OCI-LY1 (cell line): Measurements from ENCODE around the gene GNG2.

Experiments
- H2AFZ ChIP-seq: fragments of 200-600 bp; sonication (generic), shearing (Covaris generic); 2 replicates; pipeline ENCODE4 v1.6.0; 2014; ENCODE audit warnings: antibody characterized with exemption, mild to moderate bottlenecking, low read length
- H3F3A ChIP-seq: fragments of 200-600 bp; sonication (generic), shearing (Covaris generic); 2 replicates; pipeline ENCODE4 v1.6.0; 2014; ENCODE audit warnings: mild to moderate bottlenecking, antibody characterized with exemption, low read length, moderate library complexity; ENCODE audit not compliant: insufficient read depth
- H3K27ac ChIP-seq: fragments of 200-600 bp; sonication (generic); 2 replicates; pipeline ENCODE4 v1.5.1; 2014; ENCODE audit warnings: low read length, mixed run types, mild to moderate bottlenecking, low read depth; ENCODE audit not compliant: poor library complexity, severe bottlenecking
- H3K27me3 ChIP-seq: fragments of 200-600 bp; sonication (generic); 2 replicates; pipeline ENCODE4 v1.6.0; 2014; ENCODE audit warnings: antibody characterized with exemption, mild to moderate bottlenecking, low read length, moderate library complexity; ENCODE audit not compliant: insufficient read depth
- H3K36me3 ChIP-seq: fragments of 200-600 bp; sonication (generic); 2 replicates; pipeline ENCODE4 v1.6.1; 2014; ENCODE audit warnings: mild to moderate bottlenecking, antibody characterized with exemption, low read length, moderate library complexity, mixed read lengths; ENCODE audit not compliant: insufficient read depth
- H3K4me1 ChIP-seq: fragments of 200-600 bp; sonication (generic); 2 replicates; pipeline ENCODE4 v1.5.1; 2014; ENCODE audit warnings: mild to moderate bottlenecking, low read length, moderate library complexity; ENCODE audit not compliant: insufficient read depth, severe bottlenecking
- H3K4me2 ChIP-seq: fragments of 200-600 bp; sonication (generic), shearing (Covaris generic); 2 replicates; pipeline ENCODE4 v1.6.1; 2014; ENCODE audit warnings: low read length
- H3K4me3 ChIP-seq: fragments of 200-600 bp; sonication (generic); 2 replicates; pipeline ENCODE4 v1.5.1; 2014; ENCODE audit warnings: low read length, low read depth, mild to moderate bottlenecking, mixed read lengths; ENCODE audit not compliant: poor library complexity, severe bottlenecking
- H3K79me2 ChIP-seq: fragments of 200-600 bp; shearing (Covaris generic); 2 replicates; pipeline ENCODE4 v1.6.1; 2016; ENCODE audit warnings: mixed run types, low read length, mixed read lengths; ENCODE audit not compliant: insufficient read depth
- H3K9ac ChIP-seq: fragments of 200-600 bp; sonication (generic), shearing (Covaris generic); 2 replicates; pipeline ENCODE4 v1.6.1; 2014; ENCODE audit warnings: mild to moderate bottlenecking, low read length, mixed read lengths
- H3K9me2 ChIP-seq: fragments of 200-600 bp; sonication (generic), shearing (Covaris generic); 2 replicates; pipeline ENCODE4 v1.6.1; 2014; ENCODE audit warnings: low read depth, mild to moderate bottlenecking, low read length, mixed read lengths
- H3K9me3 ChIP-seq: fragments of 200-600 bp; shearing (Covaris generic); 2 replicates; pipeline ENCODE4 v1.6.1; 2014; ENCODE audit warnings: low read length, mixed read lengths
- H4K20me1 ChIP-seq: fragments of 200-600 bp; sonication (generic), shearing (Covaris generic); 2 replicates; pipeline ENCODE4 v1.6.0; 2016; ENCODE audit warnings: mild to moderate bottlenecking, low read length; ENCODE audit not compliant: insufficient read depth
- EZH2 ChIP-seq: fragments of 200-600 bp; sonication (generic), shearing (Covaris generic); IDR thresholded peaks from 2 replicates; pipeline ENCODE4 v1.8.0; 2017; ENCODE audit warnings: borderline replicate concordance, mixed run types, mild to moderate bottlenecking, antibody characterized with exemption, low read length, moderate library complexity, mixed read lengths
- TF ChIP-seq, protein P1 (sequence below): fragments of 200-600 bp; sonication (generic), shearing (Covaris generic); IDR thresholded peaks from 2 replicates; pipeline ENCODE4 v1.5.1; 2017; ENCODE audit warnings: mild to moderate bottlenecking, antibody characterized with exemption, low read length, moderate library complexity, mixed read lengths

Gene GNG2

DNA sequence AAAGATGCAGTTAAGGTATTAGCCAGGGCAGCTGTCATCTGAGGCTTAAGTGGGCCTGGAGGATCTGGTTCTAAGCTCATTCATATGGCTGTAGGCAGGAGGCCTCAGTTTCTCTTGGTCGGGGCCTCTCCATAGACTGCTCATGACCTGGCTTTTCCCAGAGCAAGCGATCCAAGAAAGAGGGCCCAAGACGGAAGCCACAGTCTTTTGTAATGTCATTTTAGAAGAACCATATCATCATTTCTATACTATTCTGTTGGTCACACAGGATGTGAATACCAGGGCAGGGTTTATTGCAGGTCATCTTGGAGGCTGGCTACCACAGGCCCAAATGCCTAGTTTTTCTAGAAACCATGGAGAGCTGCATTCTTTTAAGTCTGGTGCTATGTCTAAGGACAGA is 47.7 kb downstream of the GNG2 start:
- Histone ChIP-seq H3K36me3 (no peaks in the 10 kb centered on the region), H3K9me2 (no peaks in the 10 kb centered on the region), H3K4me1 (no peaks in the 10 kb centered on the region), H3K4me3 (no peak overlapping the region), H3K4me2 (no peak overlapping the region), H2AFZ (no peak overlapping the region), H3K27ac (no peak overlapping the region), H4K20me1 (no peaks in the 10 kb centered on the region), H3K9ac (no peak overlapping the region), H3F3A (no peaks in the 10 kb centered on the region), H3K79me2 (no peaks in the 10 kb centered on the region), H3K9me3 (no peaks in the 10 kb centered on the region), H3K27me3 (no peaks in the 10 kb centered on the region)
- TF ChIP-seq, protein P1, sequence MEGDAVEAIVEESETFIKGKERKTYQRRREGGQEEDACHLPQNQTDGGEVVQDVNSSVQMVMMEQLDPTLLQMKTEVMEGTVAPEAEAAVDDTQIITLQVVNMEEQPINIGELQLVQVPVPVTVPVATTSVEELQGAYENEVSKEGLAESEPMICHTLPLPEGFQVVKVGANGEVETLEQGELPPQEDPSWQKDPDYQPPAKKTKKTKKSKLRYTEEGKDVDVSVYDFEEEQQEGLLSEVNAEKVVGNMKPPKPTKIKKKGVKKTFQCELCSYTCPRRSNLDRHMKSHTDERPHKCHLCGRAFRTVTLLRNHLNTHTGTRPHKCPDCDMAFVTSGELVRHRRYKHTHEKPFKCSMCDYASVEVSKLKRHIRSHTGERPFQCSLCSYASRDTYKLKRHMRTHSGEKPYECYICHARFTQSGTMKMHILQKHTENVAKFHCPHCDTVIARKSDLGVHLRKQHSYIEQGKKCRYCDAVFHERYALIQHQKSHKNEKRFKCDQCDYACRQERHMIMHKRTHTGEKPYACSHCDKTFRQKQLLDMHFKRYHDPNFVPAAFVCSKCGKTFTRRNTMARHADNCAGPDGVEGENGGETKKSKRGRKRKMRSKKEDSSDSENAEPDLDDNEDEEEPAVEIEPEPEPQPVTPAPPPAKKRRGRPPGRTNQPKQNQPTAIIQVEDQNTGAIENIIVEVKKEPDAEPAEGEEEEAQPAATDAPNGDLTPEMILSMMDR, result no peak
- no peak for TF ChIP-seq EZH2

DNA sequence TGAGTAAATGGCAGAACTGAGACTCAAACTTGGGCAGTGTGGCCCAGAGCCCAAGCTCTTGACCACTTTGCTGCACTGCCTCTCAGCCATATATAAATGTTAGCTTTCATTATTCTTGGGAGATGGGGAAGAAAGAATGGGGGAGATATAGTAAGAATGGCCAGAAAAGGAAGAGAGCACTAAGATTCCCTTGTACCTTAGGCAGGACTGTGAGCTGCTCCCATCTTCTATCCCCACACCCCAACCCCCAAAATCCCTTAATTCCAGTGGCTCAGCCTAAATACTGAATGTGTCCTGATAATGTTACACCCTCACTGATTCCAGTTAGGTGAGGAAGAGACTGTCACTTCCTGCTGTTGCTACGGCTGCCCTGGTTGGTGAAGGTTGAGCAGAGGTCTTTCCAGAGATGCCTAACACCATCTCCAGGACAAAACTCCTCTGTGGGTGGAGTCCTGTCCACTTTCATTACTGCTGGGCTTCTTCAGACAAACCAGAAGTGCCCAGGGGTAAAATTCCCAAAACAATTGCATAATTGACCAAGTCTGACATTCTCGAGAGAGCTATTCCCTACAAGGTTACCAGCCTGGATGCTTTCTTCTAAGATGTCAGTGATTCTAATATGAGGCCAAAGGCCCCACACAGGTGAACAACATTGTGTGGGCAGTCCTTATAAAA is 51.8 kb downstream of the GNG2 start:
- TF ChIP-seq, protein P1, result no peak
- no peak for TF ChIP-seq EZH2
- H4K20me1 ChIP-seq, result no peaks in the 10 kb centered on the region

DNA sequence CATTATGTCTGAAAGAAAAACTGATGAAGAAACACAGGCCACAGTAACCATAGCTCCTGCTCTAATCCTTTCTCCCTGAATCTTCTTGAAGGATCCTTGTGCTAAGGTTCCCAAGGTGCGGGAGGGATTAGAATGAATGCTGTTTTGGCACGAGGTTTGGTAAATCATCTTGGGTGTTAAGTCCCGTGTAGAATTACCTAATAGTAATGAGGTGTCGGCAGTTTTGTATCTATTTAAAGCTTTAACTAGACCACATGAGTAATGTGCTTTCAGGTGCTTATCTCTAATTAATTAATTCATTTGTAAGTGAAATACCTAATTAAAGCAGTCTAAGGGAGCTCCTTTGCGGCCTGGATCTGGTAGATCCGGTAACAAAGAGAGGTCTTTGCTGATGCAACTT is 53.9 kb downstream of the GNG2 start:
- TF ChIP-seq, protein P1, result no peak
- TF ChIP-seq EZH2, result no peak
- no peaks in the 10 kb centered on the region for H3K27me3 ChIP-seq
- no peak overlapping the region for H3K4me2 ChIP-seq
- no peaks in the 10 kb centered on the region for H3K9me3 ChIP-seq
- no peaks in the 10 kb centered on the region for H3K9me2 ChIP-seq
- no peak overlapping the region for H3K27ac ChIP-seq
- H2AFZ ChIP-seq, result no peak overlapping the region
- H3K4me3 ChIP-seq, result no peak overlapping the region
- H3K9ac ChIP-seq, result no peak overlapping the region
- no peaks in the 10 kb centered on the region for H3K4me1 ChIP-seq
- no peaks in the 10 kb centered on the region for H3F3A ChIP-seq
- no peaks in the 10 kb centered on the region for H3K79me2 ChIP-seq
- no peaks in the 10 kb centered on the region for H4K20me1 ChIP-seq
- no peaks in the 10 kb centered on the region for H3K36me3 ChIP-seq

More for the DNA sequence above, 51.8 kb downstream of the GNG2 start:
- H3K27me3 ChIP-seq, result no peaks in the 10 kb centered on the region
- H3K36me3 ChIP-seq, result no peaks in the 10 kb centered on the region
- no peaks in the 10 kb centered on the region for H3K4me1 ChIP-seq
- no peak overlapping the region for H3K27ac ChIP-seq
- H3K4me3 ChIP-seq, result no peak overlapping the region
- no peaks in the 10 kb centered on the region for H3K9me2 ChIP-seq
- H3F3A ChIP-seq, result no peaks in the 10 kb centered on the region
- H3K9me3 ChIP-seq, result no peaks in the 10 kb centered on the region
- H3K4me2 ChIP-seq, result no peak overlapping the region
- no peaks in the 10 kb centered on the region for H3K79me2 ChIP-seq
- no peak overlapping the region for H2AFZ ChIP-seq
- no peak overlapping the region for H3K9ac ChIP-seq
